ENCODE results near the gene NR2F1.

- TF ChIP-seq, protein P1, sequence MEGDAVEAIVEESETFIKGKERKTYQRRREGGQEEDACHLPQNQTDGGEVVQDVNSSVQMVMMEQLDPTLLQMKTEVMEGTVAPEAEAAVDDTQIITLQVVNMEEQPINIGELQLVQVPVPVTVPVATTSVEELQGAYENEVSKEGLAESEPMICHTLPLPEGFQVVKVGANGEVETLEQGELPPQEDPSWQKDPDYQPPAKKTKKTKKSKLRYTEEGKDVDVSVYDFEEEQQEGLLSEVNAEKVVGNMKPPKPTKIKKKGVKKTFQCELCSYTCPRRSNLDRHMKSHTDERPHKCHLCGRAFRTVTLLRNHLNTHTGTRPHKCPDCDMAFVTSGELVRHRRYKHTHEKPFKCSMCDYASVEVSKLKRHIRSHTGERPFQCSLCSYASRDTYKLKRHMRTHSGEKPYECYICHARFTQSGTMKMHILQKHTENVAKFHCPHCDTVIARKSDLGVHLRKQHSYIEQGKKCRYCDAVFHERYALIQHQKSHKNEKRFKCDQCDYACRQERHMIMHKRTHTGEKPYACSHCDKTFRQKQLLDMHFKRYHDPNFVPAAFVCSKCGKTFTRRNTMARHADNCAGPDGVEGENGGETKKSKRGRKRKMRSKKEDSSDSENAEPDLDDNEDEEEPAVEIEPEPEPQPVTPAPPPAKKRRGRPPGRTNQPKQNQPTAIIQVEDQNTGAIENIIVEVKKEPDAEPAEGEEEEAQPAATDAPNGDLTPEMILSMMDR (conservative IDR thresholded peaks at IDR 0.05), result no peak
- TF ChIP-seq EZH2 (IDR thresholded peaks at IDR 0.05; ENCODE audit: low read depth), result no peak
Observed at GRCh38 chr5:93598091-93599000, 15.3 kb downstream of the NR2F1 start.
